NCI-H187 treated with DMSO at 0.1 percent for 48 hours (cell line): ENCODE data around the gene ZNF263.

Source experiments
- DNase-seq: peaks from one replicate; lab custom pipeline; 2025; lab: John Stamatoyannopoulos, UW

ZNF263 gene

DNA sequence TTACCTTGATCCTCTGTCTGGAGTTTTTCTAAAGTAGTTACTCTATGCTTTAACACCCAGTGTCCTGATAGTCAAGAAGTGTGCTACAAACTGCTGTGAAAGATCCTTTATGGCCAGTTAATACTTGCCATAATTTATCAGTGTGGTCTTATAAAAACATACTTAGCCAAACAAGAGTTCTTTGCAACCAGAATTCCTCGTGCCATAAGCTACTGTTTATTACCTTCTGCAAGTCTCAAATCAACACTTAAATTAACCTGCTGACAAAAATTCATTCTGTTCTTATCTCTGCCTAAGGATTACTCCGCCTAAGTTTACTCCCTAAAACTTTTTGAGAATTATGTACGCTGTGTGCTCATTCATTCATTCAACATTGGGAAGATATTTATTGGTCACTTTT lies 44.8 kb downstream of the ZNF263 start:
- no peak for DNase-seq

DNA sequence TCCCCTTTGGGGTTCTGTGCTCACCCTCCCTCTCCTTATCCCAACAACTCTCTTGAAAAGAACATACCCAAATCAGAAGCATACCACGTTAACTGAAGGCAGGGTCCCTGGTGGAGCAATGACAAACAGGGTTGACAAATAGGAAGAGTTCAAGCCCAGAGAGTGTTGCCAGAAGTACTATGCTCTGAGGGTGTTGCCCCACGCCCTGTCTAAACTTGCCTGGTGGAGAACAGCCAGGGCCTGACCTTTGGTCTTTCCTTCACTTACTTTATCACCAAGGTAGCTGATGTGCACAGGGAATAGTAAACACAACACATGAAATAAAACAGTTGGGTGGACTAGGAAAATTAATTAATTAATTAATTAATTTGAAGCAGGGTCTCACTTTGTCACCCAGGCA lies 45.4 kb downstream of the ZNF263 start:
- DNase-seq: no peak
